GM18907 (cell line): ENCODE data around the gene SEMA3A.
"Not testable (repeated sequence)": the region's sequence is repeated elsewhere in the genome, so short reads cannot be mapped to it uniquely, and the experiment has no call there.

ENCODE experiments used
- ATAC-seq: cut with Tn5 transposase; IDR thresholded peaks from one replicate; pipeline ENCODE4 v1.9.1; 2021; ENCODE audit warnings: mild to moderate bottlenecking, moderate library complexity; ENCODE audit not compliant: unreplicated experiment

Gene SEMA3A

GRCh38 chr7:84069999-84070500 is 124.5 kb downstream of the SEMA3A start:
- ATAC-seq, result no peak

- ATAC-seq, result no peak
Observed at GRCh38 chr7:84069033-84069432, 125.6 kb downstream of the SEMA3A start.

- not testable (repeated sequence) for ATAC-seq
Observed at GRCh38 chr7:84062489-84062901, 132.1 kb downstream of the SEMA3A start.

- ATAC-seq, result no peak
Observed at GRCh38 chr7:84060760-84061261, 133.8 kb downstream of the SEMA3A start.

- no peak for ATAC-seq
Observed at GRCh38 chr7:84060000-84060399, 134.6 kb downstream of the SEMA3A start.

- ATAC-seq, result no peak
Observed at GRCh38 chr7:84058311-84059076, 136.1 kb downstream of the SEMA3A start.

- no peak for ATAC-seq
Observed at GRCh38 chr7:84057576-84057975, 137.0 kb downstream of the SEMA3A start.

GRCh38 chr7:84055904-84056605 is 138.5 kb downstream of the SEMA3A start:
- ATAC-seq, result no peak

- ATAC-seq, result not testable (repeated sequence)
Observed at GRCh38 chr7:84055199-84055598, 139.4 kb downstream of the SEMA3A start.

GRCh38 chr7:84049071-84049836 is 145.3 kb downstream of the SEMA3A start:
- ATAC-seq, result no peak

GRCh38 chr7:84047085-84047484 is 147.5 kb downstream of the SEMA3A start:
- no peak for ATAC-seq

- ATAC-seq, result no peak
Observed at GRCh38 chr7:84044834-84045233, 149.8 kb downstream of the SEMA3A start.

GRCh38 chr7:84043661-84044191 is 150.9 kb downstream of the SEMA3A start:
- no peak for ATAC-seq

- ATAC-seq, result no peak
Observed at GRCh38 chr7:84042110-84042539, 152.5 kb downstream of the SEMA3A start.

GRCh38 chr7:84041649-84042048 is 152.9 kb downstream of the SEMA3A start:
- no peak for ATAC-seq

GRCh38 chr7:84040355-84040754 is 154.2 kb downstream of the SEMA3A start:
- no peak for ATAC-seq

GRCh38 chr7:84039432-84039831 is 155.2 kb downstream of the SEMA3A start:
- ATAC-seq, result no peak

- no peak for ATAC-seq
Observed at GRCh38 chr7:84027678-84028077, 166.9 kb downstream of the SEMA3A start.

GRCh38 chr7:84025332-84025927 is 169.2 kb downstream of the SEMA3A start:
- ATAC-seq, result no peak

GRCh38 chr7:84022684-84023308 is 171.8 kb downstream of the SEMA3A start:
- ATAC-seq, result no peak
